ENCODE measurements around the gene TP53I11.

TP53I11 gene

GRCh38 chr11:44983786-44984185, 33.1 kb upstream of the TP53I11 start:
- no peak overlapping the region for H3K4me3 ChIP-seq (ENCODE audit: low read depth, low read length)
- DNase-seq (ENCODE audit: low read depth), result no peak
- TF ChIP-seq MYC (IDR thresholded peaks at IDR 0.05; ENCODE audit: low read depth, low read length), result no peak
- TF ChIP-seq, protein P1, sequence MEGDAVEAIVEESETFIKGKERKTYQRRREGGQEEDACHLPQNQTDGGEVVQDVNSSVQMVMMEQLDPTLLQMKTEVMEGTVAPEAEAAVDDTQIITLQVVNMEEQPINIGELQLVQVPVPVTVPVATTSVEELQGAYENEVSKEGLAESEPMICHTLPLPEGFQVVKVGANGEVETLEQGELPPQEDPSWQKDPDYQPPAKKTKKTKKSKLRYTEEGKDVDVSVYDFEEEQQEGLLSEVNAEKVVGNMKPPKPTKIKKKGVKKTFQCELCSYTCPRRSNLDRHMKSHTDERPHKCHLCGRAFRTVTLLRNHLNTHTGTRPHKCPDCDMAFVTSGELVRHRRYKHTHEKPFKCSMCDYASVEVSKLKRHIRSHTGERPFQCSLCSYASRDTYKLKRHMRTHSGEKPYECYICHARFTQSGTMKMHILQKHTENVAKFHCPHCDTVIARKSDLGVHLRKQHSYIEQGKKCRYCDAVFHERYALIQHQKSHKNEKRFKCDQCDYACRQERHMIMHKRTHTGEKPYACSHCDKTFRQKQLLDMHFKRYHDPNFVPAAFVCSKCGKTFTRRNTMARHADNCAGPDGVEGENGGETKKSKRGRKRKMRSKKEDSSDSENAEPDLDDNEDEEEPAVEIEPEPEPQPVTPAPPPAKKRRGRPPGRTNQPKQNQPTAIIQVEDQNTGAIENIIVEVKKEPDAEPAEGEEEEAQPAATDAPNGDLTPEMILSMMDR (IDR thresholded peaks at IDR 0.05; ENCODE audit: low read depth, low read length), result no peak
- TF ChIP-seq, protein P2, sequence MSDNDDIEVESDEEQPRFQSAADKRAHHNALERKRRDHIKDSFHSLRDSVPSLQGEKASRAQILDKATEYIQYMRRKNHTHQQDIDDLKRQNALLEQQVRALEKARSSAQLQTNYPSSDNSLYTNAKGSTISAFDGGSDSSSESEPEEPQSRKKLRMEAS (IDR thresholded peaks at IDR 0.05; ENCODE audit: low read depth, low read length), result no peak
- TF ChIP-seq POLR2A (IDR thresholded peaks at IDR 0.05; ENCODE audit: extremely low read depth, insufficient read length), result no peak

DNA sequence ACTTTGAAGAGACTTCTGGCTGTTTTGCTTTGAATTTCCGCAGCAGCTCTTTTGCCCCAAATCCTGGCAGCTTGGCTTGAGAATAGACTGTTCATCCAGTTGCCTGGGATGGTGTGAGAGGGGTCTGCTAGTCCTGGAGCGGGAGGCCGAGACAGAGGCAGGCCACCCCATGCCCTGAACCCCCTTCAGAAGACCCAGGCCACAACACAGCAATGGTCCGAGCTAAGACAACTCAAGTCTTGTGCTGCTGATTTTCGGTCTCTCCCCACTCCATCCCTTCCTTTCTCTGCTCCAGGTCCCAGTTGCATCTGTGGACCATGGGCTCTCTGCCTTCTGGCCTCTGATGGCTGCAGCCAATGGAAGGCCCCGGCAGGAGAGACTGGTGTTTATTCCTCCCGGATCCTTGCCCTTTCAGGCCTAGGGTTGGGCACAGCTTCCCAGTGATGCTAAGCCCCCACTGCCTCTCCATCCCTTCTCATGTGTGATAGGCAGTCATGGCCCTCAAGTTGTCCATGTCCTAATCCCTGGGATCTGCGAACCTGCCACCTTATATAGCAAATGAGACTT, 31.9 kb upstream of the TP53I11 start:
- TF ChIP-seq MYC (IDR thresholded peaks at IDR 0.05; ENCODE audit: low read depth, low read length), result no peak
- no peak for TF ChIP-seq POLR2A (IDR thresholded peaks at IDR 0.05; ENCODE audit: extremely low read depth, insufficient read length)
- TF ChIP-seq, protein P2 (IDR thresholded peaks at IDR 0.05; ENCODE audit: low read depth, low read length), result no peak
- TF ChIP-seq, protein P1 (IDR thresholded peaks at IDR 0.05; ENCODE audit: low read depth, low read length), result no peak
- no peak overlapping the region for H3K4me3 ChIP-seq (ENCODE audit: low read depth, low read length)
- DNase-seq (ENCODE audit: low read depth), result no peak

- TF ChIP-seq, protein P2 (IDR thresholded peaks at IDR 0.05; ENCODE audit: low read depth, low read length), result no peak
- TF ChIP-seq, protein P1 (IDR thresholded peaks at IDR 0.05; ENCODE audit: low read depth, low read length), result no peak
- TF ChIP-seq MYC (IDR thresholded peaks at IDR 0.05; ENCODE audit: low read depth, low read length), result no peak
- TF ChIP-seq POLR2A (IDR thresholded peaks at IDR 0.05; ENCODE audit: extremely low read depth, insufficient read length), result no peak
- H3K4me3 ChIP-seq (ENCODE audit: low read depth, low read length), result no peak overlapping the region
- DNase-seq (ENCODE audit: low read depth), result no peak
Measured at GRCh38 chr11:44980533-44981427, 30.1 kb upstream of the TP53I11 start.

DNA sequence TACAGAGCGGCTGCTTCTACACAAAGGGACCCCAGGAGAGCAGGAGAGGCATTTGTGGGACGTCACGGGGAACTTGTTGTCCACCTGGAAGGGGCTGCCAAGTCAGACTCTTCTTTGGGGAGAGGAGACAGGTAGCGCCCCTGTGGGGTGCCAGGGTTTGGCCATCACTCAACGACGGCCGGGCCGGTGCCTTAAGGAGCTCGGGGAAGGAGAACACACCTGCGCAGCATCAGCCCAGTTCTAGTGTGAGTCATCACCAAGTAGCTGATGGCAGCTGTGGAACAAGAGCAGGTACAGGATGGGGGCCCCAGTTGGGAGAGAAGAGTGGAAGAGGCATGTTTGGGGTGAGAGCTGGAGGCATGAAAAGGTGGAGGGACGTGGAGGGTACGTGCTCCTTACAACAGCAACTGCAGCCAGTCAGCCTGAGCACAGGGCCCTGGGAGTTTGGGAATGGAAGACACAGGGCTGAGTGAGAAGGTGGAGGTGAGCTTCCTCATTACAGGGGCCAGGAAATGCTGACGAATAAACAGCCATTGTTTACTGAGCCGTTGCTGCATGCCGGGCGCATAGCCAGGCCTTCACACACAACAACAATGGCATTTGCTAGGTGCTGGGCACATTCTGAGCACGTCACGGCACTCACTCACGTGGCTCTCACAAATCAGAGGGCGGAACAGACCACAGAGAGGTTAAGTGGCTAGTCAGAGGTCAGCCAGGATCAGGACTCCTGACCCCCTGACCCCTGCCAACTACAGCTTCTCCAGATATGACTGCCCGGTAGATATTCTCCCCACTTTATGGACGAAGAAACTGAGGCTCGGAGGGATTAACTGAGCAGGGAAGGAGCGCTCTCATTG, 29.1 kb upstream of the TP53I11 start:
- no peak for TF ChIP-seq POLR2A (IDR thresholded peaks at IDR 0.05; ENCODE audit: extremely low read depth, insufficient read length)
- TF ChIP-seq, protein P1 (IDR thresholded peaks at IDR 0.05; ENCODE audit: low read depth, low read length), result no peak
- no peak for TF ChIP-seq MYC (IDR thresholded peaks at IDR 0.05; ENCODE audit: low read depth, low read length)
- TF ChIP-seq, protein P2 (IDR thresholded peaks at IDR 0.05; ENCODE audit: low read depth, low read length), result no peak
- H3K4me3 ChIP-seq (ENCODE audit: low read depth, low read length), result no peak overlapping the region
- no peak for DNase-seq (ENCODE audit: low read depth)

- no peak for DNase-seq (ENCODE audit: low read depth)
- H3K4me3 ChIP-seq (ENCODE audit: low read depth, low read length), result no peak overlapping the region
- TF ChIP-seq, protein P1 (IDR thresholded peaks at IDR 0.05; ENCODE audit: low read depth, low read length), result no peak
- no peak for TF ChIP-seq POLR2A (IDR thresholded peaks at IDR 0.05; ENCODE audit: extremely low read depth, insufficient read length)
- TF ChIP-seq, protein P2 (IDR thresholded peaks at IDR 0.05; ENCODE audit: low read depth, low read length), result no peak
- TF ChIP-seq MYC (IDR thresholded peaks at IDR 0.05; ENCODE audit: low read depth, low read length), result no peak
Measured at GRCh38 chr11:44978961-44979331, 28.3 kb upstream of the TP53I11 start.

All from NB4 (cell line).